Neural progenitor cell (in vitro differentiated cells): ENCODE data around the gene TMEM108.

Experiments
- CTCF ChIP-seq: fragments of 200-600 bp; sonication (generic); IDR thresholded peaks from 2 replicates; pipeline ENCODE4 v1.5.1; 2017; ENCODE audit warnings: antibody characterized with exemption, mild to moderate bottlenecking
- EZH2phosphoT487 ChIP-seq: fragments of 200-600 bp; sonication (generic); IDR thresholded peaks from 2 replicates; pipeline ENCODE4 v1.6.1; 2017; ENCODE audit warnings: antibody characterized with exemption

GRCh38 chr3:133152681-133153220 lies 114.6 kb downstream of the TMEM108 start:
- no peak for TF ChIP-seq CTCF
- no peak for TF ChIP-seq EZH2phosphoT487
